Smooth muscle cell (in vitro differentiated cells): Measurements from ENCODE around the gene TUBA4A. TPM values are rescaled to one million over a fixed set of nuclear protein-coding genes. Genes with fewer than 3 reads are reported as not detected.
A peak's percentile ranks its signal among the peaks of the same experiment; 100 is the strongest.

Experiments
- DNase-seq: peaks from one replicate; lab custom pipeline; 2025; ENCODE audit not compliant: unreplicated experiment; lab: John Stamatoyannopoulos, UW
- H2AFZ ChIP-seq: fragments of 200-600 bp; sonication (generic); 2 replicates; pipeline ENCODE4 v1.6.0; 2016; ENCODE audit warnings: antibody characterized with exemption, low read depth, mild to moderate bottlenecking
- H3F3A ChIP-seq: fragments of 200-600 bp; sonication (generic); 2 replicates; pipeline ENCODE4 v1.6.0; 2017; ENCODE audit warnings: antibody characterized with exemption, low read depth
- H3K27ac ChIP-seq: fragments of 200-600 bp; sonication (generic); 2 replicates; pipeline ENCODE4 v1.5.1; 2016; ENCODE audit warnings: low read depth, mild to moderate bottlenecking
- H3K27me3 ChIP-seq: fragments of 200-600 bp; sonication (generic); 2 replicates; pipeline ENCODE4 v1.6.1; 2016; ENCODE audit warnings: low read depth, mild to moderate bottlenecking
- H3K36me3 ChIP-seq: fragments of 200-600 bp; sonication (generic); 2 replicates; pipeline ENCODE4 v1.5.1; 2016; ENCODE audit warnings: low read depth
- H3K4me1 ChIP-seq: fragments of 200-600 bp; sonication (generic); 2 replicates; pipeline ENCODE4 v1.5.1; 2016; ENCODE audit warnings: low read depth
- H3K4me2 ChIP-seq: fragments of 200-600 bp; sonication (generic); 2 replicates; pipeline ENCODE4 v1.6.0; 2016; ENCODE audit warnings: mild to moderate bottlenecking
- H3K4me3 ChIP-seq: fragments of 200-600 bp; sonication (generic); 2 replicates; pipeline ENCODE4 v1.5.1; 2016; ENCODE audit warnings: mild to moderate bottlenecking
- H3K79me2 ChIP-seq: fragments of 200-600 bp; sonication (generic); 2 replicates; pipeline ENCODE4 v1.6.0; 2016; ENCODE audit warnings: low read depth, mild to moderate bottlenecking
- H3K9ac ChIP-seq: fragments of 200-600 bp; sonication (generic); 2 replicates; pipeline ENCODE4 v1.6.0; 2016; ENCODE audit warnings: low read depth
- H3K9me3 ChIP-seq: fragments of 200-600 bp; sonication (generic); replicated peaks from 2 replicates; pipeline ENCODE4 v1.5.1; 2016; ENCODE audit warnings: low read depth
- H4K20me1 ChIP-seq: fragments of 200-600 bp; sonication (generic); 2 replicates; pipeline ENCODE4 v1.6.0; 2016; ENCODE audit warnings: low read depth
- WGBS: methylation state at CpG from one replicate; pipeline ENCODE4 v1.1.7; 2016; ENCODE audit warnings: low lambda C conversion rate; 5-methylcytosine and 5-hydroxymethylcytosine counted together
- polyA plus RNA-seq: library from polyadenylated mRNA; unstranded; fragments of >200 nt; fragmentation: Nextera tagmentation; extraction: Ambion mirVana; gene quantifications from 2 replicates; pipeline ENCODE4 v1.2.1, GENCODE V29; 2016
- total RNA-seq: library from RNA; depleted of rRNA; stranded (reverse); fragments of >200 nt; gene quantifications from 2 replicates; pipeline ENCODE4 v1.2.3, GENCODE V29; 2014
- TF ChIP-seq, protein P1 (sequence below): fragments of 200-600 bp; sonication (generic); IDR thresholded peaks from 2 replicates; pipeline ENCODE4 v1.5.1; 2017; ENCODE audit warnings: borderline replicate concordance, mild to moderate bottlenecking, antibody characterized with exemption; ENCODE audit not compliant: insufficient read depth, poor library complexity, severe bottlenecking

The TUBA4A gene
- total and polyA plus RNA-seq, 2 experiments from 2014 or later, result 29.4 to 53.2 TPM

DNA sequence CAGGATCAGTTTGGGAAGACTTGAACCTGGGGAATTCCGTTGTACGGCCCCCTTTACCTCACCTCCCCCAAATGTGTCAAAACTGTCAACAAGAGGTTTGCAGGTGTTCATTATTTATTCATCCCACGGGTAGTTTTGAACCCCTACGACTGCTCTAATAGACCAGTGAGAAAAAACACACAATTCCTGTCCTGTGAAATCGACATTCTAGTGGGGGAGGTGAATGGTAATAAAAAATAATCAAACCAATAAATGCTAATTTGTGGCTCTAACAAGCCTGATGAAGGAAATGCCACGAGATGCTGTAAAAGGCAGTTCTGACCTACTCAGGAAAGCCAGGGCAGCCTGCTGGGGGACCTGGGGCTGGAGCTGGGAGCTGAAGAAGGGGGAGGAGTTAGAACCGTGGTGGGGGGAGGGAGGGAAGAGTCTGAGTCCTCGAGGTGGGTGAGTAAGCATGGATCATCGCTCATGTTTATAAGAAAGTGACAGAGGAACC is 25.0 kb upstream of the TUBA4A start:
- H2AFZ ChIP-seq, result no peak overlapping the region
- 16% methylated on average over 8 of the region's 9 CpGs for WGBS
- H3K4me2 ChIP-seq, result peak overlapping the region; percentile 78
- peak overlapping the region; percentile 99 for H3K27ac ChIP-seq
- no peaks in the 10 kb centered on the region for H4K20me1 ChIP-seq
- TF ChIP-seq, protein P1, sequence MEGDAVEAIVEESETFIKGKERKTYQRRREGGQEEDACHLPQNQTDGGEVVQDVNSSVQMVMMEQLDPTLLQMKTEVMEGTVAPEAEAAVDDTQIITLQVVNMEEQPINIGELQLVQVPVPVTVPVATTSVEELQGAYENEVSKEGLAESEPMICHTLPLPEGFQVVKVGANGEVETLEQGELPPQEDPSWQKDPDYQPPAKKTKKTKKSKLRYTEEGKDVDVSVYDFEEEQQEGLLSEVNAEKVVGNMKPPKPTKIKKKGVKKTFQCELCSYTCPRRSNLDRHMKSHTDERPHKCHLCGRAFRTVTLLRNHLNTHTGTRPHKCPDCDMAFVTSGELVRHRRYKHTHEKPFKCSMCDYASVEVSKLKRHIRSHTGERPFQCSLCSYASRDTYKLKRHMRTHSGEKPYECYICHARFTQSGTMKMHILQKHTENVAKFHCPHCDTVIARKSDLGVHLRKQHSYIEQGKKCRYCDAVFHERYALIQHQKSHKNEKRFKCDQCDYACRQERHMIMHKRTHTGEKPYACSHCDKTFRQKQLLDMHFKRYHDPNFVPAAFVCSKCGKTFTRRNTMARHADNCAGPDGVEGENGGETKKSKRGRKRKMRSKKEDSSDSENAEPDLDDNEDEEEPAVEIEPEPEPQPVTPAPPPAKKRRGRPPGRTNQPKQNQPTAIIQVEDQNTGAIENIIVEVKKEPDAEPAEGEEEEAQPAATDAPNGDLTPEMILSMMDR, result no peak
- DNase-seq, result no peak
- H3K79me2 ChIP-seq, result no peaks in the 10 kb centered on the region
- peak overlapping the region; percentile 79 for H3K9ac ChIP-seq
- peaks cover 16% of the 10 kb centered on the region for H3F3A ChIP-seq
- peaks cover 18% of the 10 kb centered on the region for H3K4me1 ChIP-seq
- peak overlapping the region; percentile 66 for H3K4me3 ChIP-seq
- no peaks in the 10 kb centered on the region for H3K9me3 ChIP-seq
- H3K36me3 ChIP-seq, result no peaks in the 10 kb centered on the region
- no peaks in the 10 kb centered on the region for H3K27me3 ChIP-seq

DNA sequence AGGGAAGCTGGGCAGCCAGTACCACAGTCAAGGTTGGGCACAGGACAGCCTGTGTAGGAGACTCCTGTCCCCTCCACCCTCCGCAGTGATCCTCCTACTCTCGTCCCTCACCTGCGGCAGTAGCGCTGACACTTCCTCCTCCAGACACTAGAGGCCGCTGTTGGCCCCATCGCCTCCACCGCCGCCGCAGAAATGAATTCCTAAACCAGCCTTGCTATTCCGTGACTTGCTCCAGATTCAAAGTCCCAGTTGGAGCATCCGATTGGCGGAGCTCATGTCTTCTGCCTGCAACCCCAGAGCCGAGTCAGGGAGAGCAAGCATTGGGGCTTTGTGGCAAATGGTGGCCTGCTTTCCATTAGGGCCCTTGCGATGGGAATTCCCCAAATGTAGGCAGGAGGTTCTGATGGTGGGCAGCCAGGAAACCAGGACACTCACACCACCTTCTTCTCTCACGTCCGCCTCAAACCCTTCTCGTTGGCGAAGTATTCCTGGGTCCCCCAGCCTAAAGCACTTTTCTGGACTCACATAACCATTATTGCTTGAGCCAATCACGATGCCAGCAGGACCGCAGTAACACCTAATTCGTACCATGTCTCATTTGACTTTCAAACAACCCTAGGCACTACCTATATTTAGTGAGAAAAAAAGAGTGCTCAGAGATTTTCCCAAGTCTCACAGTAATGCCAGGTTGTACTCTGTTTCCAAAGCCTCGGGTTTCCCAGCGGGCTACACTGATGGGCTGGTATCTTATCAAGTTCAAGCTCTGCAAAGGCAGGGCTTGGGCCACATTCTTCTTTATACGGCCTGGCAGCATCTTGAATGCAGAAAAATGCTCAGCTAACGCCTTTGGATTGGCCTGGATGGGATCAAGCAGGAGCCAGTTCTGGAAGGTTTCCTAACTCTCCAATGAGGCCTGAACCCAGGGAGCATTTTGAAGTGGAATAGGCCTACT is 24.3 kb upstream of the TUBA4A start:
- H3K4me1 ChIP-seq, result peaks cover 18% of the 10 kb centered on the region
- H4K20me1 ChIP-seq, result no peaks in the 10 kb centered on the region
- no peaks in the 10 kb centered on the region for H3K27me3 ChIP-seq
- peak overlapping the region; percentile 78 for H3K4me2 ChIP-seq
- TF ChIP-seq, protein P1, result peak; percentile 97
- H2AFZ ChIP-seq, result peak overlapping the region; percentile 71
- H3K9ac ChIP-seq, result peak overlapping the region; percentile 79
- H3K4me3 ChIP-seq, result no peak overlapping the region
- no peaks in the 10 kb centered on the region for H3K79me2 ChIP-seq
- H3K36me3 ChIP-seq, result no peaks in the 10 kb centered on the region
- H3F3A ChIP-seq, result peaks cover 15% of the 10 kb centered on the region
- H3K9me3 ChIP-seq, result no peaks in the 10 kb centered on the region
- peak overlapping the region; percentile 99 for H3K27ac ChIP-seq
- whole genome bisulfite sequencing, result 28% methylated on average over 25 of the region's 25 CpGs
- DNase-seq, result peak; percentile 56

DNA sequence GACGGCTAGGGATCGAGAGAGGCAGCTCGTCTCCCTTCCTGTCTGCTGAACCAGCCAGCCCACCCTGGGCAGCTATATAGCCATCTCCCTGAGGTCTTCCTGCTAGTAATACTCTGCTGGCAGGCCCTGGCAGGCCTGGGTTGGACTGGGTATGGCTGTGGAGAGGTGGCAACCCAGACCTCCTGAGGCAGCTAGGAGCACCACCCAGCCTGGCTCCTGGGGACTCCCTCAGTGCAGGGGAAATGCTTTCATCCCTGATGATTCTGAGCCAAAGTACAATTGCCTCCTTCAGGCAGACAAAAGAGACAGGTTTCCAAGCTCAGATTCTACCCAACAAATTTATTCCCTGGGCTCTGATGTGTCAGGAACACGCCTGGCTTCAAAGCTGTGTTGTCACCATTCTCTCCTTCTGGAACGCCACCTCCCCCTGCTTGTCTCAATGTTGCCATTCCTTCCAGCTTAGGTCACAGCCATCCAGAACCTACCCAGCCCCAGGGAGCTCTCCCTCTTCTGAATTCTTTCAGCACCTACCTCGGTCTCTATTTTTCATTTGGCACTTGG is 20.7 kb upstream of the TUBA4A start:
- no peak overlapping the region for H2AFZ ChIP-seq

More for the DNA sequence above, 20.7 kb upstream of the TUBA4A start:
- Histone ChIP-seq H3F3A (peaks cover 12% of the 10 kb centered on the region), H3K27me3 (no peaks in the 10 kb centered on the region), H3K27ac (peak overlapping the region; percentile 98), H3K79me2 (no peaks in the 10 kb centered on the region), H3K9ac (peak overlapping the region; percentile 93), H3K4me2 (peak overlapping the region; percentile 63), H3K36me3 (no peaks in the 10 kb centered on the region), H3K9me3 (no peaks in the 10 kb centered on the region), H3K4me3 (no peak overlapping the region), H4K20me1 (no peaks in the 10 kb centered on the region), H3K4me1 (peaks cover 14% of the 10 kb centered on the region)
- TF ChIP-seq, protein P1, result no peak
- no peak for DNase-seq
- WGBS, result 0% methylated on average over 3 of the region's 6 CpGs
